Left renal pelvis (tissue), 4 donors: Measurements from ENCODE around the gene METRNL. TPM values are rescaled to one million over a fixed set of nuclear protein-coding genes. Genes with fewer than 3 reads are reported as not detected.

Experiments
- DNase-seq, 4 donors: peaks; one replicate each; pipeline ENCODE4 v3.0.0-alpha.2; 2013; ENCODE audit warnings: low read depth in 4 of 4, low spot score in 3 of 4
- polyA plus RNA-seq, 4 donors: library from polyadenylated mRNA; unstranded; fragments of 120-200 nt; gene quantifications; one replicate each; pipeline ENCODE4 v1.2.1, GENCODE V29; 2013; ENCODE audit not compliant: insufficient read length in 4 of 4

The METRNL gene
- polyA plus RNA-seq, 4 donors = 18.1 to 71.1 (median 41.2) TPM

DNA sequence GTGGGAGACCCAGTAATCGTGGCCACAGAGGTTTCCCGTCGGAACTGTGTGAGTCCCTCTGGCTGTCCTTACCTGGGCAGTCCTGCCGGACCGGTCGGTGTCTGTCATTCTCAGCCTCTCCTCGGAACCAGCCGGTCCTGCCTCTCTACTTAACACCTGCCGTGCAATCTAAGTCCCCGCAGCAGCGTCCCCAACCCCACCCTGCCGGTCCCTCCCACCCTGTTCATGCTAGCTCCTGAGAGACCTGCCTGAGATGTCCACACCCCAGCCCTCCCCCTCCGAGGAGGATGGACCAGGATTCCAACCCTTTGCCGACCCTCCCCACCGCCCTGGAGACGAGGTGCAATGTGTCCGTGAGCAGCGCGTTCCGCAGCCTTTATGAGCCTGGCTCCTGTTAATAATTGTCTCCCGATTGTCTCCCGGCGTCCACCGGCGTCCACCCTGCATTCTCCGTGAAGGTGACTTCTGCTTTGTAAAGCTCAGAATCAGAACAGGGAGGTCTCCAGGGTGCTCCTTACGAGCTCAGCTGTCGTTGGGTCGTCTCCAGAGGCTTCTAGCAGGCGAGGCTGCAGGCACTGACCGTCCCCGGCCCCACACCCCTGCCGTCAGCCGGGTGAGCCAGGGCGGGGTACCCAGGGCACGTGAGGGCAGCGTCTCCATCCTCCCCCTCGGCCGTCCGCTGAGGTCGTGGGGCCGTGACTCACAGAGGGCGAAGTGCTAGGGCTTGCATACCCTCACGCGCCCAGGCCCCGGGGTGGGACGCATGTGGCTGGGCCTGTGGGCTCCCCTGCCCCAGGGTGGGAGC, 10.1 kb downstream of the METRNL start:
- no peak for DNase-seq

DNA sequence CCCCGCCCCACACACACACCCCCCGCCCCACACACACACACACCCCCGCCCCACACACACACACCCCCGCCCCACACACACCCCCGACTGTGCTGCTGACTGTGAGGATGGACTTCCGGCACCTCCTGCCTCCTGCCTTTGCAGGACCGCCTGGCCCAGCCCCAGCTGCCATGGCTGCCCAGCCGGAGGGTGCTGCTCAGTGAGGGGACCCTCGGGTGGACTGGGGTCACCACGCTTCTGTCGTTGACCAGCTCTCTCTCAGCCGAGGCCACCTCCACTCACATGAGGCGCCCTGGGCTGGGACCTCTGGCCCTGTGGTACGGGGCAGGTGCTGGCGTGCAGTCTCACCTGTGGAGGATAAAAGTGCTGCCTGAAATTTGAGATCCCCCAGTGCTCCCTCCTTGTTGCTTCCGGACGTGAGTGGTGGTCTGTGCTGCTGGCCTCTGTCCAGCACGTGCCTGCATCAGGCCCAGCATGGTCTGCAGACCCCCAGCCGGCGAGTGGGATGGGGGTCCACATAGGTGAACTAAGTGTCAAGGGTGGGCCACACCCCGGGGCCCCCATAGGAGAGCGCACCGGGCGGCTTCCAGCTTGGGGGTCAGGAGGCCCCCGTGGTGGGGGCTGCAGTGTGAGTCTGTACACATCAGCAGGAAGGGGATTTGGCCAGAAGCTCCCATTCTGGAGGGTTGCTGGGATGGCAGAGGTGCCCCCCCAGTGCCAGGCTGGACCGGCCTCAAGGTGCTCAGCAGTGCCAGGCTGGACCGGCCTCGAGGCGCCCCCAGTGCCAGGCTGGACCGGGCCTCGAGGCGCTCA, 11.2 kb downstream of the METRNL start:
- DNase-seq = no peak

DNA sequence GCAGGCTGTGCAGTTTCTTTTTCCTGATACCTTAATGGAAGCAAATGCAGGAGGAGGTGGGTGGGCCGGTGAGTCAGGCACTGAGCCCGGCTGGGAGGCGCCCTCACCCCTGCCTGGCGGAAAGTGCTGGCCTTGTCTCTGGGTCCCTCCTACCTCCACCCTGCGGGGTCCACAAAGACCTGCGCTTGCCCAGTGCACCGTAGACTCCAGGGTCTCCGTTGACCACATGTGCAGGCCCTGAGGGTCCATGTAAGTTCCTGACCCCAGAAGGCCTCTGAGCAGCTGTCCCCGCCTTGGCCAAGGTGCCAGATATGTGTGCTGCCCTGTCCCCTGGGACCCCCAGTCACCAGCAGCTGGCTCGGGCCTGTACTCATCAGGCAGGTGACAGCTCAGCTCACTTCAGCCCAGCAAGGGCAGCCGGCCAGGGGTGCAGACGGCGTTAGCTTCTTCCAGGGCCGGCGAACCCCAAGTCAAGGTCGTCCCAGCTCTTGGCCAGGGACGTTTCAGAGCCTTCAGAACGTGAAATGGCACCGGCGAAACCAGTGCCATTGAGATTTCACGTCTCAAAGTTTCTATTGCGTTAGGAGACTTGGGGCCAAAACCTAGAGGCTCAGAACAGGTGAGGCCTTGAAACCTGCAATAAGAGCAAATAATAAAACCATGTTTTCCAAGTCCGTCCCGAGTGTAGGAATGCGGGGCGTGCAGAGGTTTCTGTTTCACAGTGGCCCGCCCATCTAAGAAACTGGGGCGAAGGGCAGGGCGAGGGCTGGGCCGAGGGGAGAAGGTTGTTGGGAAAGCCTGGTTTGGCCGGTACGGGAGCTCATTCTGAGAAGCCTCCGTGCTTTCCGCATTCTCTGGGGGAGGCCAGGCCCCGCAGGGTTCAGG, 12.1 kb downstream of the METRNL start:
- no peak for DNase-seq

DNA sequence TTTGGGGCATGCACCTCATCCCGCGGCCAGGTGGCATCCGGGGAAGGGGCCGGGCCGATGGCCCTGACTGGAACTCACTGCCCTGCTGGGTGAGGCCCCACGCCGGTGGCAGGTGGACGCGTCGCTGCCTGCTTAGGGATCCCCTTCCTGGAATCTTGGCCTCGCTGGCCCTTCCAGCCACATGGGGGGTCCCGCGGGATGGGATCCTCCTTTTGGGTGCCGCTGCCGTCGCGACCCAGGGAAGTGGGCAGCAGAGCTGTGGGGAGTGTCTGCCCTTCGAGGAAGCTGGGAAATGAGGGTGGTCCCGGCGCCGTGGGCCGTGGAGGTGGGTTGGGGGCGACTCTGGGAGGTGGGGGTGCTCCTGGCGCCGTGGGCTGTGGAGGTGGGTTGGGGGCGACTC, 12.8 kb downstream of the METRNL start:
- no peak for DNase-seq

DNA sequence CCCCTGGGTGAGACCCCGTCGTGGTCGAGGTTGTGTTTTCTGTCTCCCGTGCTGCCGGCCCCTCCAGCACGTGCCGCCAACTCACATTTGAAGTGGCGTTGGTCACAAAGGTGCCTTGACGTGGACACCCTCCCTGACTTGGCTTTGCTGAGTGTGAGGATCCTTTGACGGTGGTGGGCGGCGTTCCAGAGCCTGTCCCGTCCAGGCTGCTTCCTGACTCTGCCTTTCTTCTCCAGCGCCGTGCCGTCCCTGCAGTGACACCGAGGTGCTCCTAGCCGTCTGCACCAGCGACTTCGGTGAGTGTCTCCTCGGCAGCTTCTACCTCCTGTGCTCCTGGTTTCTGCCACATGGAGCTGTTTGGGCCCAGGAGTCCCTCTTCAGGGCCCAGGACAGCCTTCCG, 13.5 kb downstream of the METRNL start:
- DNase-seq = no peak

DNA sequence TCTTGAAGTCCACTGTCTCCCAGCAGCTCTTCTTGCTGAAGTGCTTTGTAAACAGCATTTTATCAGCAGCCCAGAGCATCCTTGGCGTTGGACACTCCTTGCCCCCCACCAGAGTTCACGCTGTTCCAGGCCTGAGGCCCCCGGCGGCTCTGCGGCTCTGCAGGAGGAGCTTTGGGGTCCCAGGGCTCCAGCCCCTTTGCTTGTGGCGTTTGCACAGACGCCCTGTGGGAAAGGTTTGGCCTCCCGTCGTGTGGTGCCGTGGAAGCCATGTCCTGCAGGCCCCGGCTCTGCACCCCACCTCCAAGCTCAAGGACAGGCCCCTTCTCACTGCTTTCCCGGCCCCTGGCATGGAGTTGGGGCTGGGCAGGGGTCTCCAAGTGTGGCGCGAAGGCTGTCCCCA, 14.1 kb downstream of the METRNL start:
- no peak for DNase-seq

DNA sequence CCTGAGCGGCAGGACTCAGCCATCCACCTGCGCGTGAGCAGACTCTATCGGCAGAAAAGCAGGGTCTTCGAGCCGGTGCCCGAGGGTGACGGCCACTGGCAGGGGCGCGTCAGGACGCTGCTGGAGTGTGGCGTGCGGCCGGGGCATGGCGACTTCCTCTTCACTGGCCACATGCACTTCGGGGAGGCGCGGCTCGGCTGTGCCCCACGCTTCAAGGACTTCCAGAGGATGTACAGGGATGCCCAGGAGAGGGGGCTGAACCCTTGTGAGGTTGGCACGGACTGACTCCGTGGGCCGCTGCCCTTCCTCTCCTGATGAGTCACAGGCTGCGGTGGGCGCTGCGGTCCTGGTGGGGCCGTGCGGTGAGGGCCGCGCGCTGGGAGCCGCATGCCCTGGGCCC, 14.9 kb downstream of the METRNL start:
- no peak for DNase-seq

DNA sequence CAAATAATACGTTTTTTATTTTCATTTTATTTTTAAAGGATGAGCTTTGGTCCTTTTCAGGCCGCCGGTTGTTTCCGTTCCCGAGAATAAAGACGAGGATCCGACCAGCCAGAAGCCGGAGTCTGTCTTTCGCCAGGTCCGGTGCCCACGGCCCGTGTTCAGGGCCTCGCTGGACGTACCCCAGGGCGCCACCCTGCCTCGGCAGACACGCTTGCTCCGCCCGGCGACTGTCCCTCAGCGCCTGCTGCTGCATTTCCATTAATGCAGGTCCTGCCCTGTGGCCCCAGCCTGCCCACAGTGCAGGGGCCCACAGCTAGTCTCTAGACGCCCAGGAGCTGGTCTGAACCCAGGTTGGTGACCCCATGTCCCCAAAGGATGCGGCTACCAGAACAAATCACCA, 15.6 kb downstream of the METRNL start:
- no peak for DNase-seq

DNA sequence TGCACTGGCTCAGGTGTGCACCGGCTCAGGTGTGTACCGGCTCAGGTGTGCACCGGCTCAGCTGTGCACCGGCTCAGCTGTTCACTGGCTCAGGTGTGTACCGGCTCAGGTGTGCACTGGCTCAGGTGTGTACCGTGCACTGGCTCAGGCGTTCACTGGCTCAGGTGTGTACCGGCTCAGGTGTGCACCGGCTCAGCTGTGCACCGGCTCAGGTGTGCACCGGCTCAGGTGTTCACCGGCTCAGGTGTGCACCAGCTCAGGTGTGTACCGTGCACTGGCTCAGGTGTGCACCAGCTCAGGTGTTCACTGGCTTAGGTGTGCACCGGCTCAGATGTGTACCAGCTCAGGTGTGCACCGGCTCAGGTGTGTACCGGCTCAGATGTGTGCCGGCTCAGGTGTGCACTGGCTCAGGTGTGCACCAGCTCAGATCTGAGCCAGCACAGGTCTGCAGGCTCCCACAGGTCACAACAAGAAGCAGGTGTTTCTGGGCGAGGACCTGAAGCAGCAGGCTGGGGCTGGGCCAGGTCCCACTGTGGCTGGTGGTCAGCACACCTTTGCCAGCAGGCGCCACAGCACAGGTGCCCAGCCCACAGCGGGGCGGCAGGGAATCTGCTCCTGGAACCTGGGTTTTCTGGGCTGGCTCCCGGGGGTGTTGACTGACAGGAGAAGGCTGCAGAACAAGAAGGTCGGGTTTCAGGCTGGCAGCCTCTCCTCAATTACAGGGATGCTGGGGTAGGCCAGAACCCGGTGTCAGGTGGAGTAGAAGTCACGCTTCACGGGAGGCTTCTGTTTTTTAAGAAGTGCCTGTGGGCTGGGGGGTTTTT, 17.2 kb downstream of the METRNL start:
- no peak for DNase-seq

DNA sequence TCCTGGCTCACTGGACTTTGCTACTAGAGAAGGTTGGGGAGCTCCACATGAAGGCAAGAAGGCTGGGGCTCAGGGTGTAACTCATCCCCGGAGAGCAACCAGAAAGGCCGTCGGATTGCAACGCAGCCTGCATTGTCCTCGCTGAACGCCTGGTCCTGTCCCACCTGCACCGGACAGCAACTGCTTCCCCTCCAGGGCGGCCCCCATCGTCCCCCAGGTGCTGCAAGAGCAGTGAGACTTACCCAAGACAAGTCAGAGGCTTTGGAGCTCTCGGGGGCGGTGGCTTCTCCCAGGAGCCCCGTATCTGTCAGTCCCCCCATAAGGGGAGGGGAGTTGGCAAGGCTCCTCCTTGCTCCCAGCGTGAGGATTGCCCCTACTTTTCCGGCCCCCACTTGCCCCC, 18.4 kb downstream of the METRNL start:
- no peak for DNase-seq

DNA sequence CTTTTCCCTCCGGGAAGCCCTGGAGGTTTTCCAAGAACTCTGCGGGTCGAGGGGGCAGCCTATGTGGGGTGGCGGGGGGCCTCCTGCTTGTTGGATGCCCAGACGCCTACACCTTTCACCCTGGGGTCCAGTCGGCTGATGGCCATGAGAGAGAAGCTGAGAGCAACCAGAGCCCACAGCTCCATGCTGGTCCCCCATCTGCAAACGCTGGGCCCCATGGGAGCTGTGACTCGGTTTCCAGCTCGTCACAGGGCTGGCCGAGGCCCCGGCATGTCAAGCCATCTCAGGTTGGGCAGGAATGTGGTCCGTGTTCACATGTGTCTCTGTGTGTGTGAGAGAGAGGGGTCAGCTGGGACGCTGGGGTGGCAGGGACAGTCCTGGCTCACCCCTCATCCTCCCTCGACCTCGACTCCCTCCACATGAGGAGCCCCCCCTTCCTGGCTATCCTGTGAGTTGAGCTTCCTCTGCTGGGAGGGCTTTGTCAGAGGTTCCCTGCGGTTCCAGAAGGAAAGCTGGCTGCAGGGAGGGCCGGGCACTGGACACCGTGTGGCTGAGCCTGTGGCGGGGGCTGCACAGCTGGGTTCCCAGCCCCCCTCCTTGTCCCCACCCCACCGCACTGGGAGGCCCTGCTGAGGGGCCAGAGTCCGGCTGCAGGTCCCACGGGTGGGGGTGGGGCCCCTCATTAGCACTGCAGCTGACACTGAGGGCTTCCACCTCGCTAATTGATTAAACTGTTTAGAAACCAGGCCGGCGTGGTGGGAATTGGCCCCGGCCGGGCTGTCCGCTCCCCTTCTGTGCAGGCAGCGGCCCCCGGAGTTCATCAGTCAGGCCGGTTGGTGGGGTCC, 19.1 kb downstream of the METRNL start:
- DNase-seq = no peak

DNA sequence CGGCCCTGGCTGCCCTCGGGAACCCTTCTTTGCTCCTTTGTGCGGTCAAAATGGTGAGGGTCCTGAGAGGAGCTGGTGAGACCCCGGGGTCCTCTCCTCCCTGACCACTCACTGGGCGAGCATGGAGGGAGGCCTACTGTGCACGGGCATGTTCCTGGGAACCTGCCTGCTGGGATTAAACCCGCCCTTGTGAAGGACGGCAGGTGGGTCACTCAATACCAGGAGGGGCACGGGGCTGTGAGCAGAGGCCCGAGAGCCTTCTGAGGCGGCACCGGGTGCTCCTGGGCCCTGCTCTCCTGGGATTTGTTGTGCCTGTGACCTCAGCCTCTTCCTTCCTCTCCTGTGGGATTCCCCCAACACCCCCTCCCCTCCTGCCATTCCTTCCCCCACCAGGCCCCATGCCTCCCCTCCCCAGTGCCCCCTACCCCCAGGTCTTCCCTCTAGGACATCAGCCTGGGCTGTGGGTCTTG, 19.7 kb downstream of the METRNL start:
- no peak for DNase-seq

DNA sequence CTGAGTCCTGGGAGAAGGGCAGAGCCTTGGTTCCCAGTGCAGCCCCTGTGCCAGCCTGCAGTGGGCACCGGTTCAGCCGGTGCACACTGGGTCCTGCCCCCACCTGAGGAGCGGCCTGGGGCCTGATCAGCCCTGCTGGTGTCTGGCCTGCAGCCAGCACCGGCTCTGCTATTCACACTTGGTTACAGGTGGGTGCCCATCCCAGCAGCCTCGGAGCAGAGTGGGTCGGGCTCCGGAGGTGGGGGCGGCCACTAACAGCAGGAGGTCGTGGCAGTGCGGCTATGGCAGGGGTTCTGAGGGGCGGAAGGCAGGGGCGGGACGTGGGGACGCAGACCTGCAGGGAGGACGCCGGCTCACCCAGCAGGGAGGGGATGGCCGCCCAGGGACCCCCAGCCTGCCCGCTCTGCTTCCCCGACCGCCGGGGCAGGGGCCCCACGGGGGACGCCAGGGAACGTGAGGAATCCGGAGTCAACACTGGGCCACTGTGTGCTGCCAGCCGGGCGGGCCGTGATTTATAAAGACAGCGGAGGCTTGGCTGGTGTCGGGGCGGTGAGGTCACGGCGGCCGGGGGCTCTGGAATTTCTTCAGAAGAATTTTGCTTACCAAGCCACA, 20.3 kb downstream of the METRNL start:
- no peak for DNase-seq

DNA sequence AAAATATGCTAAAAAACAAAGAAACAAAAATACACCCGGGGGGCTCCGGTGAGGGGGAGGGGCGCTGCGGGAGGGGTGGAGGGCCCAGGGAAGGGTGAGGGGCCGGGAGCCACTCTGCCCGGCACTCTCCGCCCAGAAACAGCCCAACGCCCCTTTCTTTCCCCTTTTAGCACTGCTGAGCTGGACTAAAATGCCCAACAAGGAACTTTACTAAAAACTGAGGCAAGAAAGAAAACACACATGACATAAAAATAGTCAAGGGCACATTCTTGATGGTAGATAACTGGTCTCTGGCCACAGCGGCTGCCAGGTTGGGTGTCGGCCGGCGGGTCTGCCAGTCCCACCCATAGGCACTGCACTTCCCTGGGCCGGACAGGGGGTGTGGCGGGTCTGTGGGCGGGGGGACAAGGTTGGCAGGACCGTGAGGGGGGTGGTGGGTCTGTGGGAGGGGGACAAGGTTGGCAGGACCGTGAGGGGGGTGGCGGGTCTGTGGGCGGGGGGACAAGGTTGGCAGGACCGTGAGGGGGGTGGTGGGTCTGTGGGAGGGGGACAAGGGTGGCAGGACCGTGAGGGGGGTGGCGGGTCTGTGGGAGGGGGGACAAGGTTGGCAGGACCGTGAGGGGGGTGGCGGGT, 20.9 kb downstream of the METRNL start:
- no peak for DNase-seq

DNA sequence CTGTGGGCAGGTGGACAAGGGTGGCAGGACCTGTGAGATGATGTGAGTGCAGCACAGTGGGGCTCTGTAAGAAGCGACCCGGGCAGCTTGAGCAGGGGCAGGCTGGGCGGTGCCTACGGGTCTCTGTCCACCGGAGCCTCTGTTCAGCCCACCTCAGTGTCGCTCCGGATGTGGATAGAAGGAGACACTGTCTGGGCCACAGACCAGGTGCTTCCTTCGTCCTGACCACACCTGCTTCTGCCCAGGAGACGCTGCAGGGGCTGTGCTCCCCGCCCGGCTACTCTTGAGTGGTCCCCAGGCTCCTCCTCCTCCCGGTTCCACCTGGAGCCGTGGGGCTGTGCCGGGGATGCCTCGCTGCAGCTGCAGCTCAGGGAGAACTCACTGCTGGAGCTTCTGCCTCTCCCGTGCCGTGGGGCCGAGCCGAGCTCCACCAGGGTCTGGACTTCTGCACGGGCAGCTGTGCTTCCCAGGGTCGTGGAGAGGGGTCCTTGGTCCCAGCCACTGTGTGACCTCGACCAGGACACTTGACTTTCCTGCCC, 21.5 kb downstream of the METRNL start:
- DNase-seq = no peak

DNA sequence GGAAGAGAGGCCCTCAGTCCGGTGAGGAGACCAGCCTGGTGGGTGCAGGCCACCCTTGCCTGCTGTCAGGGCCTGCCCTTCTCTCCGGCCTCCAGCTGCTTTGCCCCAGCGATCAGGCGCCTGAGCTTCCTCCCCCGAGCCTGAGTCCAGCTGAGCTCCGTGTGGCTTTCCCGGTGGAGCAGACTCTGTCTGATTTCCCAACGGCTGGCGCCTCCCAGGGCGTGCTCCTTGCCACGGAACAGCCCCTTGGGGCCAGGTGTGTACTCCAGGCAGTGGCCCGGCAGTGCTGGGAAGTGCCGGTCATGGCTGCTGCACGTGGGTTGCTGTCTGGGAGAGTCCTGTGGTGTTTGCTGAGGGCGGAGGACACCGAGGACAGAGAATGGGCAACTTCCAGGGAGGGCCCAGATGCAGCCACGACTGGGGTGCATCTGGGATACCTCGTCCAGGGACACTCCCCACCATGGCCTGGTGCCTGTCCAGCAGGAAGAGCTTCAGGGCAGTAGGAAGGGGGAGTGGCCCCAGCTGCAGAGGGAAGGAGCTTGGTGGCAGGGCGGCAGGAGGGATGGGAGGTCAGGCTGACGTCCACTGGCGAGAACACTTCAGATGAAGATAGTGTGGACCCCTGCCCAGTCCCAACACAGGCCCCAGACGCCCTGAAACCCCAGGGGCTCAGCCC, 22.5 kb downstream of the METRNL start:
- DNase-seq = no peak

DNA sequence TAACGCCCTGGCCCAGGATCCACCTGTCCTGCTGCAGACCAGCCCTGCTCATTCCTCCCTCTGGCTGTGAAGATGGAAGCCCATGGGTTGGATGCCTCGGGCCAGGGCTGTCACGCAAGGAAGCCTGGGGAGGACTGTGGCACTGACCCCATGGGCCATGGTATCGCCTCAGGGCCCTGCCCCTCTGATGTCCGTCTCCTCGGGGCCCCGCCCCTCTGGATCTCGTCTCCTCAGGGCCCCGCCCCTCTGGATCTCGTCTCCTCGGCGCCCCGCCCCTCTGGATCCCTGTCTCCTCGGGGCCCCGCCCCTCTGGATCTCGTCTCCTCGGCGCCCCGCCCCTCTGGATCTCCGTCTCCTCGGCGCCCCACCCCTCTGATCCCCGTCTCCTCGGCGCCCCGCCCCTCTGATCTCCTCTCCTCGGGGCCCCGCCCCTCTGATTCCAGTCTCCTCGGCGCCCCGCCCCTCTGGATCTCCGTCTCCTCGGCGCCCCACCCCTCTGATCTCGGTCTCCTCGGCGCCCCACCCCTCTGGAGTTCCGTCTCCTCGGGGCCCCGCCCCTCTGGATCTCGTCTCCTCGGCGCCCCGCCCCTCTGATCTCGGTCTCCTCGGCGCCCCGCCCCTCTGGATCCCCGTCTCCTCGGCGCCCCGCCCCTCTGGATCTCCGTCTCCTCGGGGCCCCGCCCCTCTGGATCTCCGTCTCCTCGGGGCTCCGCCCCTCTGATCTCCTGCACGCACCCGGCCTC, 24.0 kb downstream of the METRNL start:
- no peak for DNase-seq
